ENCODE measurements around the gene AMPH.
"Not testable (repeated sequence)": the region's sequence is repeated elsewhere in the genome, so short reads cannot be mapped to it uniquely, and the experiment has no call there.

The AMPH gene

DNA sequence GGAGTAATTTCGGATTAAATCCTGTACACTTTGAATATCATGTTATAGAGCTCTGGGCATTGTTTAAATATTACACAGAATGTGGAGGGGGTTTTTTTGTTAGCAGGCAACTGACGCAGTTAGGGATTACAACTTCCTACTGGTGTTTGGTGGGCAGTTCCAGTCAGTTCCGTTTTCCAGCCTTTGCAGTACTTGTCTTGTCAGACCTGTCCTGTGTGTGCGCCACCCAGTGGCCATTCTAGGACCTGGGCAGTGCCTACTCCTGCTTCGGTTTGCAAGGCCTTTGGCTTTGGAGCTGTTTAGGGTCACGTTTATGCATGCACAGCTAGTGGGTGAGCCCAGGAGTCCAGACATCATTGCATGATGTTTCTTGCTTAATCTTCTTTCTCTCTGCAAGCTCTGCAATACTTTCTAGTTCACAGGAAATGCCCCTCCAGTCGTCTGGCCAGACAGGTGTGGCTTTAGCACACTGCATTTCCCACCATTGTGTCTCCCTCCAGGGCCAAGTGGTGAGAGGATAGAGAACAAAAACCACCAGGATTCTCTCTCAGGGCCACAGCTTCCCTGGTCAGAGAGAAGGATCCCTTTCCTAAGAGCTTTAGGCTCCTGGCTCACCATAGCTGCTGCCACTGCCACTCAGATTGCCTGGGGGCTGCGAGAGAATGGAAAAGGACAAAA, 261.2 kb downstream of the AMPH start:
- Histone ChIP-seq H3K9ac (ENCODE audit: low read length) (peak overlapping the region; percentile 18; the same call in 1 of the 2 replicates), H3K9me3 (ENCODE audit: insufficient read depth, low read length) (no peaks in the 10 kb centered on the region), H3K4me1 (ENCODE audit: low read length) (peaks cover 31% of the 10 kb centered on the region), H3K4me3 (ENCODE audit: low read length) (peak overlapping the region; percentile 61), H4K20me1 (ENCODE audit: insufficient read depth, low read length) (no peaks in the 10 kb centered on the region), H3K27me3 (ENCODE audit: low read depth, low read length) (no peaks in the 10 kb centered on the region), H3K27ac (ENCODE audit: low read length) (no peak overlapping the region), H3K36me3 (replicated peaks; ENCODE audit: low read depth, low read length) (no peaks in the 10 kb centered on the region), H3K4me2 (ENCODE audit: low read length) (peak overlapping the region; percentile 72), H2AFZ (ENCODE audit: low read depth, low read length) (peak overlapping the region; percentile 94), H3K79me2 (ENCODE audit: low read length) (no peaks in the 10 kb centered on the region)
- no peak for TF ChIP-seq EZH2phosphoT487 (IDR thresholded peaks at IDR 0.05; ENCODE audit: low read depth)
- TF ChIP-seq, protein P1, sequence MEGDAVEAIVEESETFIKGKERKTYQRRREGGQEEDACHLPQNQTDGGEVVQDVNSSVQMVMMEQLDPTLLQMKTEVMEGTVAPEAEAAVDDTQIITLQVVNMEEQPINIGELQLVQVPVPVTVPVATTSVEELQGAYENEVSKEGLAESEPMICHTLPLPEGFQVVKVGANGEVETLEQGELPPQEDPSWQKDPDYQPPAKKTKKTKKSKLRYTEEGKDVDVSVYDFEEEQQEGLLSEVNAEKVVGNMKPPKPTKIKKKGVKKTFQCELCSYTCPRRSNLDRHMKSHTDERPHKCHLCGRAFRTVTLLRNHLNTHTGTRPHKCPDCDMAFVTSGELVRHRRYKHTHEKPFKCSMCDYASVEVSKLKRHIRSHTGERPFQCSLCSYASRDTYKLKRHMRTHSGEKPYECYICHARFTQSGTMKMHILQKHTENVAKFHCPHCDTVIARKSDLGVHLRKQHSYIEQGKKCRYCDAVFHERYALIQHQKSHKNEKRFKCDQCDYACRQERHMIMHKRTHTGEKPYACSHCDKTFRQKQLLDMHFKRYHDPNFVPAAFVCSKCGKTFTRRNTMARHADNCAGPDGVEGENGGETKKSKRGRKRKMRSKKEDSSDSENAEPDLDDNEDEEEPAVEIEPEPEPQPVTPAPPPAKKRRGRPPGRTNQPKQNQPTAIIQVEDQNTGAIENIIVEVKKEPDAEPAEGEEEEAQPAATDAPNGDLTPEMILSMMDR (IDR thresholded peaks at IDR 0.05; ENCODE audit: low read depth, low read length) = peak; percentile 90

DNA sequence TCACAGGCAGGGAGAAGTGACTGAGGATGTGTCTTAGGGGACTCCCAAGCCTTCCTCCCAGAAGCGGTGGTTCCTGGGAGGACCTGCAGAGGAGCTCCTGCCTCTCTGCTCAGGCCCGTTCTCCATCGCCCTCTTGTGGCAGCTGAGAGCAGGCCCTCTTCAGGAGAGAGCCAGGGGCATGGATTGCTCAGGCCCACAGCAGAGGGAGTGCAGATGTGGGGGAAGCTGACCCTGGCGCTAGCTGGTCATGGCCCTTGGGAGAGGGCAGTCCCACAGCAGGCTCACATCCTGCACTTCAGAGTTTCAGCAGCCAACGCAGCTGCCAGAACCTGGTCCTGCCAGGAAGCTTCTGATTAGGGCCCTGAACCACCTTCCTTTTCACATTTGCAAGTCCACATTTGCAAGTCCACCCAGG, 263.0 kb downstream of the AMPH start:
- Histone ChIP-seq H3K79me2 (ENCODE audit: low read length) (no peaks in the 10 kb centered on the region), H3K27ac (ENCODE audit: low read length) (no peak overlapping the region), H3K4me2 (ENCODE audit: low read length) (0 out of 2 replicates have a peak overlapping the region, but pooled peaks have one; percentile 0), H3K4me1 (ENCODE audit: low read length) (peaks cover 33% of the 10 kb centered on the region), H3K9ac (ENCODE audit: low read length) (no peak overlapping the region), H2AFZ (ENCODE audit: low read depth, low read length) (peak overlapping the region; percentile 58; the same call in 1 of the 2 replicates), H3K36me3 (replicated peaks; ENCODE audit: low read depth, low read length) (no peaks in the 10 kb centered on the region), H3K9me3 (ENCODE audit: insufficient read depth, low read length) (no peaks in the 10 kb centered on the region), H3K4me3 (ENCODE audit: low read length) (no peak overlapping the region), H4K20me1 (ENCODE audit: insufficient read depth, low read length) (no peaks in the 10 kb centered on the region), H3K27me3 (ENCODE audit: low read depth, low read length) (no peaks in the 10 kb centered on the region)
- no peak for TF ChIP-seq EZH2phosphoT487 (IDR thresholded peaks at IDR 0.05; ENCODE audit: low read depth)
- TF ChIP-seq, protein P1 (IDR thresholded peaks at IDR 0.05; ENCODE audit: low read depth, low read length) = peak; percentile 73

DNA sequence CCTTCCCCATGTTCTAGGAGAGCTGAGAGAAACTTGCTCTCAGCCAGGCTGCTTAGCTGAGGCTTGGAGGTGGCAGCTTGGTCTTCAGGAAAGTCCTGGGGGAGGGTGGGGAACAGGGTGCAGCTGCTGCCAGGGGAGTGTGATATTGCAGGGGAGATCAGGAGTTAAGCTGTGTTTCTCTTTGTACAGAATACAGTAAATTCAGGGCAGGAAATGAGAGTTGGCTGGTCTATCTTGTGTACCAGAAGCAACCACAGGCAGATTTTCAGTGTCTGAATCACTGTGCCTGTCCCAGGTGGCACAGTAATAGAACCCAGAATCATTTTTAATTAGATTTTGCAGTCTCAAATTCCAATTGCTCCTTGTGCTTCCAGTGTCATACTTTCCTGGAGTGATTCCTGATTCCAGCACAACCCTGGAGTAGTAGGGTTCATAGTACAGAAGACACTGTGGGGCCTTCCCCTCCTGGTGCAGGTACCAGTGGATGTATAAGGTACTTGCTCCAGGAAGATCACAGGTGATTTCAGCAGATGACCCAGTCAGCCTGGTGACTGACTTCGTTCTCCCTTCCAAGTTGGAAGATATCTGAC, 263.8 kb downstream of the AMPH start:
- H3K9ac ChIP-seq (ENCODE audit: low read length) = no peak overlapping the region

DNA sequence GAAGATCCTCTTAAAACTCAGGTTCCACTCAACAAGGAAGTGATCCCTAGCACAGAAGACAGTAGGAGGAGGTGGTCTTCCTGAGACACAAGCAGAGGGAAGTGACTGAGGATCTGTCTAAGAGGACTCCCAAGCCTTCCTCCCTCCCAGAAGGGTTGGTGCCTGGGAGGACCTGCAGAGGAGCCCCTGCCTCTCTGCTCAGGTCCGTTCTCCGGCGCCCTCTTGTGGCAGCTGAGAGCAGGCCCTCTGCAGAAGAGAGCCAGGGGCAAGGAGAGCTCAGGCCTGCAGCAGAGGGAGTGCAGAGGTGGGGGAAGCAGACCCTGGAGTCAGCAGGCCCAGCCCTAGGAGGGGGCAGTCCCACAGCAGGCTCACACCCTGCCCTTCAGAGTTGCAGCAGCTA, 267.8 kb downstream of the AMPH start:
- not testable (repeated sequence) for H3K27ac ChIP-seq (ENCODE audit: low read length); H2AFZ ChIP-seq (ENCODE audit: low read depth, low read length); H3K9me3 ChIP-seq (ENCODE audit: insufficient read depth, low read length); H3K9ac ChIP-seq (ENCODE audit: low read length); H3K4me3 ChIP-seq (ENCODE audit: low read length); H3K79me2 ChIP-seq (ENCODE audit: low read length); H3K4me2 ChIP-seq (ENCODE audit: low read length); H3K36me3 ChIP-seq (replicated peaks; ENCODE audit: low read depth, low read length); H4K20me1 ChIP-seq (ENCODE audit: insufficient read depth, low read length); H3K27me3 ChIP-seq (ENCODE audit: low read depth, low read length)
- TF ChIP-seq, protein P1 (IDR thresholded peaks at IDR 0.05; ENCODE audit: low read depth, low read length) = peak; percentile 40
- H3K4me1 ChIP-seq (ENCODE audit: low read length) = peaks cover 26% of the 10 kb centered on the region

More for the DNA sequence above, 263.8 kb downstream of the AMPH start:
- TF ChIP-seq, protein P1 (IDR thresholded peaks at IDR 0.05; ENCODE audit: low read depth, low read length) = no peak
- TF ChIP-seq EZH2phosphoT487 (IDR thresholded peaks at IDR 0.05; ENCODE audit: low read depth) = no peak
- Histone ChIP-seq H3K9me3 (ENCODE audit: insufficient read depth, low read length) (no peaks in the 10 kb centered on the region), H3K27me3 (ENCODE audit: low read depth, low read length) (no peaks in the 10 kb centered on the region), H3K4me1 (ENCODE audit: low read length) (peaks cover 40% of the 10 kb centered on the region), H3K79me2 (ENCODE audit: low read length) (no peaks in the 10 kb centered on the region), H3K4me2 (ENCODE audit: low read length) (0 out of 2 replicates have a peak overlapping the region, but pooled peaks have one; percentile 0), H3K36me3 (replicated peaks; ENCODE audit: low read depth, low read length) (no peaks in the 10 kb centered on the region), H3K4me3 (ENCODE audit: low read length) (no peak overlapping the region), H4K20me1 (ENCODE audit: insufficient read depth, low read length) (no peaks in the 10 kb centered on the region), H2AFZ (ENCODE audit: low read depth, low read length) (peak overlapping the region; percentile 58; the same call in 1 of the 2 replicates), H3K27ac (ENCODE audit: low read length) (peak overlapping the region; percentile 11; the same call in 1 of the 2 replicates)

DNA sequence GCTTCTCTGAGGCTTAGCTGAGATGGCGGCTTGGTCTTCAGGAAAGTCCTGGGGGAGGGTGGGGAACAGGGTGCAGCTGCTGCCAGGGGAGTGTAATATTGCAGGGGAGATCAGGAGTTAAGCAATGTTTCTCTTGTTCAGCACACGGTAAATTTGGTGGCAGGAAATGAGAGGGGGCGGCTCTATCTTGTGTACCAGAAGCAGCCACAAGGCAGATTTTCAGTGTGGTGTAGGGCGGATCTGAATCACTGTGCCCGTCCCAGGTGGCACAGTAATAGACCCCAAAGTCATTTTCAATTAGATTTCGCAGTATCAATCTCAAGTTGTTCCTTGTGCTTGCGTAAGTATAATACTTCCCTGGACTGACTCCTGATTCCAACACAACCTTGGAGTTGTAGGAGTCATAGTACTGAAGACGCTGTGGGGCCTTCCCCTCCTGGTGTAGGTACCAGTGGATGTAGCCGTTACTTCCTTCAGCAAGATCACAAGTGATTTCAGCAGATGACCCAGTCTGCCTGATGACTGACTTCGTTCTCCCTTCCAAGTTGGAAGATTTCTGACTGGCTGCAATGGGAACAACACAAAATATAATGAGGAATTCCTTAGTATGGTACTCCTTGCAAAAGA, 268.4 kb downstream of the AMPH start:
- peak overlapping the region; percentile 79 for H2AFZ ChIP-seq (ENCODE audit: low read depth, low read length)
- H3K79me2 ChIP-seq (ENCODE audit: low read length); H4K20me1 ChIP-seq (ENCODE audit: insufficient read depth, low read length); H3K36me3 ChIP-seq (replicated peaks; ENCODE audit: low read depth, low read length); H3K4me3 ChIP-seq (ENCODE audit: low read length); H3K27me3 ChIP-seq (ENCODE audit: low read depth, low read length); H3K27ac ChIP-seq (ENCODE audit: low read length); H3K9me3 ChIP-seq (ENCODE audit: insufficient read depth, low read length); H3K9ac ChIP-seq (ENCODE audit: low read length): not testable (repeated sequence)
- peak overlapping the region; percentile 34 for H3K4me2 ChIP-seq (ENCODE audit: low read length)
- peaks cover 20% of the 10 kb centered on the region for H3K4me1 ChIP-seq (ENCODE audit: low read length)
